Gastroesophageal sphincter (tissue), 4 donors: ENCODE measurements around the gene AGFG1. TPM values are rescaled to one million over a fixed set of nuclear protein-coding genes. Genes with fewer than 3 reads are reported as not detected.

ENCODE experiments used
- ATAC-seq: fragments of 150-250 bp; one replicate; pipeline ENCODE4 v1.9.1; 2016; ENCODE audit warnings: mild to moderate bottlenecking, moderate library complexity
- H3K27ac ChIP-seq, 4 donors: fragments of 200-600 bp; sonication (generic) in 3 of 4; 1 replicate in 3 of 4; 2 replicates in 1 of 4; pipeline ENCODE4 v1.5.1; 2016 to 2019
- H3K27me3 ChIP-seq: fragments of 200-600 bp; sonication (generic); one replicate; pipeline ENCODE4 v1.5.1; 2019
- H3K36me3 ChIP-seq, 2 donors: fragments of 200-600 bp; sonication (generic); one replicate each; pipeline ENCODE4 v1.5.1; 2019; ENCODE audit warnings: control low read depth in 1 of 2
- H3K4me1 ChIP-seq, 3 donors: fragments of 200-600 bp; sonication (generic); 1 replicate in 2 of 3; 2 replicates in 1 of 3; pipeline ENCODE4 v1.5.1; 2016 to 2019; ENCODE audit warnings: control low read depth in 2 of 3
- H3K4me3 ChIP-seq, 2 donors: fragments of 200-600 bp; sonication (generic); one replicate each; pipeline ENCODE4 v1.5.1; 2019; ENCODE audit warnings: mild to moderate bottlenecking in 1 of 2, moderate library complexity in 1 of 2
- H3K9me3 ChIP-seq, 3 donors: fragments of 200-600 bp; sonication (generic); one replicate each; pipeline ENCODE4 v1.5.1; 2017 to 2019; ENCODE audit warnings: control low read depth in 2 of 3
- CTCF ChIP-seq, 4 experiments: fragments of 200-600 bp in 2 of 4; fragments of 450-650 bp in 2 of 4; sonication (generic) in 1 of 4; IDR thresholded peaks; one replicate each; pipeline ENCODE4 v1.5.1; 2017 to 2019; ENCODE audit warnings: antibody characterized with exemption in 4 of 4, mild to moderate bottlenecking in 2 of 4, moderate library complexity in 2 of 4
- EP300 ChIP-seq: sonication (generic); formaldehyde crosslinking; IDR thresholded peaks from one replicate; pipeline ENCODE4 v1.6.1; 2017; ENCODE audit warnings: antibody characterized with exemption, mild to moderate bottlenecking
- POLR2A ChIP-seq, 2 donors: fragments of 450-650 bp; IDR thresholded peaks; one replicate each; pipeline ENCODE4 v1.6.1; 2017; ENCODE audit warnings: antibody characterized with exemption in 2 of 2, mild to moderate bottlenecking in 2 of 2, moderate library complexity in 1 of 2
- POLR2AphosphoS5 ChIP-seq: sonication (generic); formaldehyde crosslinking; IDR thresholded peaks from one replicate; pipeline ENCODE4 v1.6.1; 2017; ENCODE audit warnings: antibody characterized with exemption
- WGBS, 2 donors: methylation state at CpG; one replicate each; pipeline ENCODE4 v1.1.5; 2018; ENCODE audit warnings: low coverage in 1 of 2; 5-methylcytosine and 5-hydroxymethylcytosine counted together
- total RNA-seq, 4 donors: library from RNA; depleted of rRNA; stranded (reverse); fragments of >200 nt; gene quantifications; one replicate each; pipeline ENCODE4 v1.1.0, GENCODE V29; 2016

AGFG1 gene
- total RNA-seq, 4 donors from 2014 or later, result 26.0 to 73.1 (median 53.0) TPM

GRCh38 chr2:227480528-227480927 is 8.6 kb downstream of the AGFG1 start:
- H3K4me1 ChIP-seq, result peaks cover 0 to 59% (median 7%) of the 10 kb centered on the region in 3 donors
- H3K27ac ChIP-seq, result no peak overlapping the region
- H3K9me3 ChIP-seq, result no peaks in the 10 kb centered on the region
- no peak overlapping the region for H3K4me3 ChIP-seq
- WGBS, 2 donors, result 56 to 67% methylated on average over 2 of the region's 2 CpGs
- no peak for ATAC-seq
- H3K27me3 ChIP-seq, result no peaks in the 10 kb centered on the region
- no peaks in the 10 kb centered on the region for H3K36me3 ChIP-seq
- TF ChIP-seq EP300 (no peak), POLR2A (IDR thresholded peaks at IDR 0.05) (no peak), CTCF (IDR thresholded peaks at IDR 0.05) (no peak), POLR2AphosphoS5 (no peak)

- Histone ChIP-seq H3K4me3 (no peak overlapping the region), H3K36me3 (no peaks in the 10 kb centered on the region), H3K4me1 (peaks cover 0 to 50% (median 7%) of the 10 kb centered on the region in 3 donors), H3K27me3 (no peaks in the 10 kb centered on the region), H3K27ac (no peak overlapping the region), H3K9me3 (no peaks in the 10 kb centered on the region)
- 84 to 88% methylated on average over 1 of the region's 1 CpG for WGBS, 2 donors
- TF ChIP-seq EP300 (no peak), CTCF (IDR thresholded peaks at IDR 0.05) (no peak), POLR2AphosphoS5 (no peak), POLR2A (IDR thresholded peaks at IDR 0.05) (no peak)
- ATAC-seq, result no peak
Observed at GRCh38 chr2:227482638-227483340, 10.8 kb downstream of the AGFG1 start.

GRCh38 chr2:227485429-227485828 is 13.5 kb downstream of the AGFG1 start:
- 92 to 100% methylated on average over 1 of the region's 1 CpG for WGBS, 2 donors
- TF ChIP-seq POLR2AphosphoS5, result no peak
- TF ChIP-seq POLR2A (IDR thresholded peaks at IDR 0.05), result no peak
- TF ChIP-seq EP300, result no peak
- TF ChIP-seq CTCF (IDR thresholded peaks at IDR 0.05), result no peak
- H3K4me3 ChIP-seq, result no peak overlapping the region
- H3K27me3 ChIP-seq, result no peaks in the 10 kb centered on the region
- no peak for ATAC-seq
- no peaks in the 10 kb centered on the region for H3K9me3 ChIP-seq
- H3K27ac ChIP-seq, result no peak overlapping the region
- no peaks in the 10 kb centered on the region for H3K36me3 ChIP-seq
- peaks cover 0 to 39% (median 4%) of the 10 kb centered on the region in 3 donors for H3K4me1 ChIP-seq

- H3K9me3 ChIP-seq, result no peaks in the 10 kb centered on the region
- ATAC-seq, result no peak
- whole genome bisulfite sequencing, 2 donors, result 90 to 100% methylated on average over 2 of the region's 2 CpGs
- H3K27me3 ChIP-seq, result no peaks in the 10 kb centered on the region
- peaks cover 0 to 37% (median 0%) of the 10 kb centered on the region in 3 donors for H3K4me1 ChIP-seq
- no peak overlapping the region for H3K4me3 ChIP-seq
- TF ChIP-seq POLR2A (IDR thresholded peaks at IDR 0.05) (no peak), EP300 (no peak), POLR2AphosphoS5 (no peak), CTCF (IDR thresholded peaks at IDR 0.05) (no peak)
- no peaks in the 10 kb centered on the region for H3K36me3 ChIP-seq
- no peak overlapping the region for H3K27ac ChIP-seq
Observed at GRCh38 chr2:227486688-227487087, 14.7 kb downstream of the AGFG1 start.

GRCh38 chr2:227488045-227488444 is 16.1 kb downstream of the AGFG1 start:
- Histone ChIP-seq H3K27me3 (no peaks in the 10 kb centered on the region), H3K36me3 (no peaks in the 10 kb centered on the region), H3K9me3 (no peaks in the 10 kb centered on the region), H3K4me3 (no peak overlapping the region), H3K4me1 (peaks cover 0 to 29% (median 0%) of the 10 kb centered on the region in 3 donors), H3K27ac (no peak overlapping the region)
- TF ChIP-seq CTCF (IDR thresholded peaks at IDR 0.05) (no peak), POLR2A (IDR thresholded peaks at IDR 0.05) (no peak), POLR2AphosphoS5 (no peak), EP300 (no peak)
- 80 to 95% methylated on average over 3 of the region's 3 CpGs for WGBS, 2 donors
- no peak for ATAC-seq
